NT2/D1 (cell line): ENCODE results near the gene SUV39H1.

Source experiments
- SUZ12 ChIP-seq: IDR thresholded peaks from 2 replicates; pipeline ENCODE4 v1.6.1; 2011; ENCODE audit not compliant: insufficient read length, insufficient read depth; ENCODE audit errors: extremely low read depth
- YY1 ChIP-seq: IDR thresholded peaks from 2 replicates; pipeline ENCODE4 v1.6.1; 2011; ENCODE audit not compliant: insufficient read length, insufficient read depth
- ZNF274 ChIP-seq: IDR thresholded peaks from 2 replicates; pipeline ENCODE4 v1.6.1; 2011; ENCODE audit warnings: mild to moderate bottlenecking, low read depth, low read length

- TF ChIP-seq SUZ12, result no peak
- TF ChIP-seq YY1, result no peak
- TF ChIP-seq ZNF274, result no peak
Observed at GRCh38 chrX:48736878-48737212, 40.3 kb downstream of the SUV39H1 start.
